Stimulated activated CD4-positive, alpha-beta T cell treated with anti-CD3 and anti-CD28 coated beads, Interleukin-4, amount 100 ng/mL, for 48 hours (primary cell): Measurements from ENCODE around the gene FOXS1.
A peak's percentile ranks its signal among the peaks of the same experiment; 100 is the strongest.

Experiments used
- DNase-seq, 2 donors: peaks; one replicate each; pipeline ENCODE4 v3.0.0-alpha.2; 2020; ENCODE audit warnings: low read depth in 2 of 2

Gene FOXS1

DNA sequence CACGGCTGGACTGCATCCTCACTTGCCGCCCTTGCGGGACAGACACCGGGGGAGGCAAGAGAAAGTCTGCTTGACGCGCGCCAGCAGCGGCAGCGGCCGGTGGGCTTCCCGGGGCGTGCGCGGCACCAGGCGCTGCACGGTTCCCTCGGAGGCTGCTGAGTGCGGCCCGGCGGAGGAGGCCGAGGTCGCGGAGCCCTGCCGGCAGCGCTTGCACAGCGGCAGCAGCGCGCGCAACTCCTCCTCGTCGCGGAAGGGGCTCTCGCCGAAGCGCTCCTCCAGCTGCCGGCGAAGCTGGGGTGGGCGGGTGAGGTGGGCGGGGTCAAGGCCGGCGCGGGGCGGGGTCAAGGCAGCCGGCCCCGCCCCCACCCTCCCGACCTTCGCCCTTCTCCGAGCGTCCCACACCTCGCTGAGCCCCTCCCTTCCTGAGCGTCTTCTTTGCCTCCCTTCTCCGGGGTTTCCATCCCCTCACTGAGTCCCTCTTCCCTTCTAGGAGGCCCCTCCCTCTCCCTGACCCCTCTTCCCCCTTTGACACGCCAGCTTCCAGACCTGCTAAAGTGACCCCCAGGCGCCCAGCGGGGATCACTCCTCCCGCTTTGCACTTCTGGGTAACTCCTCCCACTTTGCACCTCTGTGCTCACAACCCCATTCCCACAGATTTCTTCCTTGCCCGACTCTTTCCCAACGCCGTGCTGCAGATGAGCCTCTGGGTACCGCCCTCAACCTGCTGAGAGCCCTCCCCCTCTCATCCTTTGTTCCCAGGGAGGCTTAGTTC, 16.2 kb upstream of the FOXS1 start:
- DNase-seq, result peak; percentile 50 to 63

DNA sequence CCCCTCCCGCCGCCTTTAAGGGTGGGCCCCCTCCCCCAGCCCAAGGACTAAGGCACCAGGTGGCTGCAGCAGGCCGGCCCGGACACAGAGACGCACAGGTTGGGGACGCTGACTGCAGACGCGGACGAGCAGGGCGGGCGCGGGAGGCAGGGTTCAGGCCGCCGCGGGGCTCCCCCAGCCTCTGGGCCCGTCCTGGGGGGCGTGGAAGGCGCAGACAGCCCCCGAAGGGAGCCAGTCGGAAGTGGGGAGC, 15.7 kb upstream of the FOXS1 start:
- DNase-seq, result no peak

DNA sequence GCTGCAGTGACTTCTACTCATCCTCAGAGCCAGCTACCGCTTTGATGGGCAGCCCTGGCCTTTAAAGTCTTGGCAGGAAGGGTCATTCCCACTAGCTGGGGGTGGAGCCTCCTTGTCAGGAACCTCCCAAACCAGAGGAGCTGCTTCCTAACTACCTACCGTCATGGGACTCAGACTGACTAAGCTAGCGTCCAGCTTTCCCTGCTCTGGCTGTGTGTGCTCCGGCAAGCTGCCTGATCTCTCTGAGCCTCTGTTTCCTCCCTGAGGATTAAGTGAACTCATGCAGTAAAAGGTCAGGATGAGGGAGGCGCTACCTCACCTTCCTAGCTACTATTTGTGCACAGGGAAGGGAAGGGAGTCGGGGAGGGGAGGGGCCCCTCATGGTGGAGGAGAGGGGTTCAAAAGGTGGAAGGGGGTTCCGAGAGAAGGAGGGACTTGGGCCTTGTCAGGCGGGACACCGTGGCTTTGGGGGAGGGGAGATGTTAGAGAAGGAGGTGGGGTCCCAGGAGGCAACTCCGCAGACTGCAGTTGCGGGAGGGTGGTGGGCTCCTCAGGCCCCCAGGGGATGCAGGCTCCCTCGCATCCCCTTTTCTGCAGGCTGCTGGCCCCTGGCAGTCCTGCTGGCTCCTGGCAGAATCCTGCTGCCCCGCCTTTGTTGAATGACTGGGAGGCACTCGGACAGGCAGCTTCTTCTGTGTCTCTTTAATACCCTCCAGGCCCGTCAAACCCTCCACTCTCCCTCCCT, 15.2 kb upstream of the FOXS1 start:
- DNase-seq, result no peak

DNA sequence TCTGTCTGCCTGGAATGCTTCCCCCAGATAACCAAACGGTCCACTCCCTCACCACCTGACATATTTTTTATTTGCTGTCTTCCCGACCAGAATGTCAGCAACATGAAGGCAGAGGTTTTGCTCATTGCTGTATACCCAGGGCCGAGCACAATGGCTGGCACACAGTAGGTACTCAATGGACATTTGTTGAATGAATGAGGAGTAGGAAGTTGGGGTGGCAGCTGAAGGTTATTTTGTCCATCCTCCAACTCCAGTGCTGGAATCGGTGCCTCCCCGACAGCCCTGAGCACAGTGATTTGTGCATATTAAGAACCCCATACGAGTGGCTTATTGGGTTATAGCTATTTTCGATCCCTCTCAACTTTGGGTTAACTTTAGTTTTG, 14.6 kb upstream of the FOXS1 start:
- no peak for DNase-seq

DNA sequence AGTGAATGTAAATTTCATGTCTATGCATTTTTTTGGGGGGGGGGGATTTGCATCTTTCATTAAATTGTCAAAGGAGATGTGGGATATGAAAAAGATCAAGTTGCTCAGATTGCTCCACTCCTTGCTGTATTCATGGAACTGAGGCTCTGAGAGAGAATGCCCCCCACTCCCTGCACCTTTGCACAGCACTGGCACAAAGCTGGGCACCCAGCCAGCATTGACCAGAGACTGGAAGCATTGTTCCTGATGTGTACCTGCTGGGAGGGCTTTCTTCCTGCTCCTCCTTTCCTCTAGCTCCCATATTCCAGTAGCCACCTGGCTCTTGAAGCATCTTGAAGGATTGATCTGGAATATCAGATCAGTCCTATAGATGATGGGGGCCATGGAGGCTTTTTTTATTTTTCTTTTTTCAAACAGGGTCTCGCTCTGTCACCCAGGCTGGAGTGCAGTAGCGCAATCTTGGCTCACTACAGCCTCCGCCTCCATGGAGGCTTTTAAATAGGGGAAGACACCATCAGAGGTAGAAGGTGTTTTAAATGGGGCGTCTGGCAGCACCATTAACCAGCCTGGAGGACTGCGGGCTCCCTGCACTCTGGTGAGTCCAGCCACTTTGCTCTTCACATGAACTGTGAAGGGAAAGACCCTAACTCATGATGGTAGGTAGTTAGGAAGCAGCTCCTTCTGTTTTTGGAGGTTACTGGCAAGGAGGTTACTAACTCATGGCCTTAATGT, 14.0 kb upstream of the FOXS1 start:
- DNase-seq, result no peak

DNA sequence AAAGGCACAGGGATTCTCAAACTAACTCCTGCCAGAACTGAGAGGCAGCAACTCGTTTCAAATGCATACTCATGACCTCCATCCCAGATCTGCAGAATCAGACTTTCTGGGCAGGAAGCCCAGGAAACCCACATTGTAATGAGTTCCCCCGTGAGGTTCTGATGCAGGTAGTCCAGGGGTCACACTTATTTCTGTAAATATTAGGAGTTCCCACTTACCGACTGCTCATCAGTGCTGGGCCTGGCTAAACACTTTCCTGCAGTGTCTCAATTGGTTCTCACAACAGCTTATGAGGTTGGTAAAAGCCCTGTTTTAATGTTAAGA, 13.3 kb upstream of the FOXS1 start:
- no peak for DNase-seq

DNA sequence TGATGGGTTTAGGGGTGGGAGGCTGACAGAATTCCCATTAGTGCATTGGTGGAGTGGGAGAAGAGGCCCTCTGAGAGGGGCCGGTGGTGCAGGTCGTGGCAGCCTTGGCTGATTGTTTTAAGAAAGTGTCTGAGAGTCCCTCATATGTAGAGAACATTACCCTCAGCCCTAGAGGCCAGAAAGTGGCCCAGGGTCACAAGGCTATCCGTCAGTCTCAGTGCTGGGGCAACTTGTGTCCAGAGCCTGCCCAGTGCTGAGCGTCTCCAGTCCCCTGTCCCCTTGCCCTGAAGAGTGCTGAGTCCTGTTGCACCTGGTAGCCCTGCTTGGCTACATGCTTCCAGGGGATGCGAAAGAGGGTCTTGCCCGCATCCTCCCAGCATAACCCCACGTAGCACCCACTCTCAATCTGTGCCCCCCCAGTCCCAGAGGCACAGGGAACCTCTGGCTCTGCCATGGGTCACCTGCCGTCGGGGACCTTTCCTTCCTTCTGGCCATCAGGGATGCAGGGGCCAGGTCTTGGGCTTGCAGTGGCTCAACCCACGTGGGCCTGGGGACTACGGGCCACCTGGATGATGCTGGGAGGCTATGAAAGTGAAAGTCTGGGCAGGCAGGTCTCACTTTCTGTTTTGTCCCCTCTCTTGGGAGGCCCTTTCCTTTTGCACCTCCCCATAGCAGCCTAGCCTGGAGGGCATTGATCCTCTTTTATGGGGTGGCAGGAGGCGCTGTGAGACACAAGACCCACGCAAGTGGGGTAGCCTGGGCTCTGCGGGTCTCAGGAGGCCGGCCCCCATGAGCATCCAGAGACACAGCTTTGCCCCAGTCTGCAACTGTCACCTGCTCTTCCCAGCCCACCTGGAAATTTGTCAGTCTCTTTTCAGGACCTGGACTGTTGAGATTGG, 12.7 kb upstream of the FOXS1 start:
- no peak for DNase-seq

DNA sequence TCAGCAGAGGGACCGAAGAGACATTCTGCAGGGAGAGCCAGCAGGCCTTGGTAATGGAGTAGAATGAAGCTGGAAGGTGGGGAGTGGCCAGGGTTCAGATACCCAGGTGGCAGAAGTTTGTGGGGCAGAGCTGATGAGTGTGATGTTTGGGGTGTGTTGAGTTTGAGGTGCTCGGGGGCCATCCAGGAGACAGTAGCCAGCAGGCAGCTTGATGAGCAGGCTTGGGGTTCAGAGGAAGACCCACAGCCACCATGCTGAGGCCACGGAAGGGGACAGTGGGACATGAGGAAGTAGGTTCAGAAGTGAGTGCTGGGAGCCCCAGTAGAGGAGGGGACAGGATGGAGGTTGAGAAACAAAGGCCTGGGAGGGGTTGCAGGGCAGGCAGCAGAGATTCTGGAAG, 11.1 kb upstream of the FOXS1 start:
- DNase-seq, result no peak

DNA sequence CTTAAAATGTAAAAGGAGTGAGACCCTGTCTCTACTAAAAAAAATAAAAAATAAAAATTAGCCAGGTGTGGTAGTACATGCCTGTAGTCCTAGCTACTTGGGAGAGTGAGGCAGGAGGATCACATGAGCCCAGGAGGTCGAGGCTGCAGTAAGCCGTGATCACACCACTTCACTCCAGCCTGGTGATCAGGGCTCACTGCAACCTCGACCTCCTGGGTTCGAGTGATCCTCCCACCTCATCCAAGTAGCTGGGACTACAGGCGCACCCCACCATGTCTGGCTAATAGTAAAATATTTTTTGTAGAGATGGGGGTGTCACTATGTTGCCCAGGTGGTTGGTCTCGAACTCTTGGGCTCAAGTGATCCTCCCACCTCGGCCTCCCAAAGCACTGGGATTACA, 8.1 kb upstream of the FOXS1 start:
- DNase-seq, result no peak

DNA sequence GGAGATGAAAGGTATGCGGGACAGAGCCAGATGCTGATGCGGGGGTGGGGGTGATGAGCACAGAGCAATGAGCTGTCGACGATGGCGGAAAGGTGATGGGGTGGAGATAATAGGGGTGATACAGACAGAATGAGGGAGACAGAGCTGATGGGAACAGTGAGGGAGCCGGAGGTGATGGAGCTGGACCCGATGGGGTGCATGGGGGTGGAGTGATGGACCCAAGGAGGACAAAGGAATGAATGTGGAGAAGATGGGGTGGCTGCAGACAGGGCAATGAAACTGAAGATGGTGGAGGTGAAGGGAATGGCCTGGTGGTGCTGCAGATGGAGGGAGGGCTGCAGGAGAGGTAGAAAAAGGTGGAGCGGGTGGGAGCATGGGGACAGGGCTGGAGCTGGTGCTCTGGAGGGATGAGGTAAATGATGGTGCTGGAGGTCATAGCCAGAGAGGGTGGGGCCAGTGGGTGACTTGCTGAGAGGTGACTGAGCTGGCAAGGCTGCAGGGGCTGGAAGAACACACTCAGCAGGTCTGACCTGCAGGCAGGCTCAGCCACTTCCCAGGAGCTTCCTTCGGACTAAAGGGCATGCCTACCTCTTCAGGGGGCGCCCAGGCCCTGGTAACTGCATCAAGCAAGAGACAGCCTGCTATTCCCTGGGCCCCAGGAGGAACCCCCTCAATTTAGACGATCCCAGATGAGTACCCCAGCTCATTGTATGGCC, 6.0 kb upstream of the FOXS1 start:
- DNase-seq, result no peak

DNA sequence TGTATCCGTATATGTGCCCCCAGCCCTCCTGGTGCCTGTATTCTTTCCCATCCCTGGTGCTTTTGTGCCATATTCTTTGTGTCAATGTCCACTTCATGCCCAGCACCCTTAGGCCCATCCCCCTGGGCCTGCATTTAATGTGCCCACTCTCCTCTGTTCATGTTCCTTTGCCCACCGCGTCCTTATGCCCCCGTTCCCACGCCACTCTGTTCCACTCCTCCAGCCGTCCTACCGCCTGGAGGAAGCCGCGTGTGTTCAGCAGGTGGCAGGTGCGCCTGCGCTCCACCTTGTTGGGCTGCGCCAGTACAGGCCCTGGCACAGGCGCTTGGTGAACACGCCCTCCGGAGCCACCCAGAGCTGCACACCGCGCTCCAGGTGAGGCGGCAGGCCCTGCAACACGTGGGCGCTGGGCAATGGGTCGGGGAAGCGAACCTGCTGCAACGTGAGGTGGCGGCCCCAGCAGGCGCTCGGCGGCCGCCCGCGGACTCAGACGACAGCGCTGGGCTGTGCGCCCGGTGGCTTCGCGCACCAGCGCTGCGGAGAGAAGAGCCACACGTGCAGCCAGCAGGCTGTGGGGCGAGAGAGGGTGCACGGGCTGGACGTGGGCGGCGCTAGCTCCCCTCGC, 4.0 kb upstream of the FOXS1 start:
- no peak for DNase-seq

DNA sequence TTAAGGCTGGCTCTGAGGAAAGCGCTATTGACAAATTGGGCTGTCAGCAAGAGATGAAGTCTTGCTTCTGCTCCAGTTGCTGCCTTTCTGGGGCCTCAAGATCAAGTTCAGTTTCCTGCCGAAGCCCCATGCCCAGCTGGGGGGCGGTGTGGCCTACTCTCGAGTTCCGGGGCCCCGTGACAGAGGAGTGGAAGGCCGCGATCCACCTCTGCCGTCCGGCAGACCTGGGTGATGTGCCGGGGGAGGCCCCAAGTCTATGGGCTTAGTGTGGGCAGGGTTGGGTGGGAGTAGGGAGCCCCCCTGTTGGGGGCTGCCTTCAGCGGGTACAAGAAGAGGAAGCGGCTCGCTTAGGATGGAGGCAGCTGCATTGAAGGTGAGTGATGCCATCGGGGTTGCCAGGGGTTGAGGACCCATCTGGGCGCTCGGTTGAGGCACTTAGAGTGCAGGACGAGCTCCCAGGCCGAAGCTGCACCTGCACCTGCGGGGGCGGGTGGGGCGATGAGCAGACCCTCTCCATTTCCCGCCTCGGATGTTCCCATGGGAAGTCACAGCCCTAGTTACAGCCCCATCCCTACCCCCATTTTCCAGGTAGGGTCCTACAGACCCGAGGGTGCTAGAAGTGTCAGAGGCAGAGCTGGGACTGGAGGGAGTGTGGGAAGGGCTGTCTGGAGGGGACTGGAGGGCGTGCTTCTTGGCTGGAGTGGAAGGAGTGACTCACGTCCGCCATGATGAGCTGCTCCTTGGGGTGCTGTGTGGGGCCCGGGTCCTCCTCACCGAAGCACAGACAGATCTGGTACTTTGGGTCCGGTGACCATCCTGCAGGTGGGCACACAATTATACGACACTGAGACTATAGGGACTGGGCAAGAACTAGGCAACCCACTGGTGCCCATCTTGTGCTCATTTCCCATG, 2.9 kb upstream of the FOXS1 start:
- DNase-seq, result no peak

DNA sequence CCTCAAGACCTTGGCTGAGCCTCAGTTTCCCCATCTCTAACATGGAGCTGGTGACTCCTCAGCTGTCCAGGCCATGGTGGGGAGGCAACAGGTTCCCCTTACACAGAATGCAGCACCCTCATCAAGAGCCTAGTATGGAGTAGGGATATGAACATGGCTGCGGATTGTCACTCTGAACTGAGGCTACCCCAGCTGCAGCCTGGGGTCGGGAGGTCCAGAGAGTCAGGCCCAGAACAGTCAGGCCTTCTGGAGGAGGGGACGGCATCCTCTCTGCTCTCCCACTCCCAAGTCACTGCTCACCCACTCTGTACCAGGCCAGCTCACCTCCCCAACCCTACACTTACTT, 1.4 kb upstream of the FOXS1 start:
- DNase-seq, result no peak

DNA sequence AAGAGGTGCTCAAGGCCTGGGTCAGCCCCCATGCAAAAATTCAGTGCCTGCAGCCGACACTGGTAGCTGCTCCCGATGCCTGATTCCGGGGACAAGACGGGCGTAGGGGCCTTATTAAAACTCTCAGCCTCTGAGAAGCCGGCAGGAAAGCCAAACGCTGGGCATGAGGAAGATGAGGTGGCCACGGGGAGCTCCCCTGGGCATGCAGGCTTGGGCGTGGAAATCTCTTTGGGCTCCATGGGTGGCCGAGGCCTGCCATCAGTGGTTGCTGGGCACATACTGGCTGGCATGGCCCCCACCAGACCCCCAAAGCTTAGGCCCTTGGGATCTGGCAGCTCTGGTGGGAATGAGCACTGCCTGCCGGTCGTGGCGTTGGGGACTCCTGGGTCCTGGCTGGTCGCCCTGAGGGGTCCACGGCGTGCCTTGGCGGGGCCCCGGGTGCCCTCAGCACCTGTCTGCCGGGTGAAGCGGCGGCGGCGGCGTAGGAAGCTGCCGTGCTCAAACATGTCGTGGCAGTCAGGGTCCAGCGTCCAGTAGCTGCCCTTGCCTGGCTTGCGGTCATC, 586 bp downstream of the FOXS1 start:
- DNase-seq, result no peak

DNA sequence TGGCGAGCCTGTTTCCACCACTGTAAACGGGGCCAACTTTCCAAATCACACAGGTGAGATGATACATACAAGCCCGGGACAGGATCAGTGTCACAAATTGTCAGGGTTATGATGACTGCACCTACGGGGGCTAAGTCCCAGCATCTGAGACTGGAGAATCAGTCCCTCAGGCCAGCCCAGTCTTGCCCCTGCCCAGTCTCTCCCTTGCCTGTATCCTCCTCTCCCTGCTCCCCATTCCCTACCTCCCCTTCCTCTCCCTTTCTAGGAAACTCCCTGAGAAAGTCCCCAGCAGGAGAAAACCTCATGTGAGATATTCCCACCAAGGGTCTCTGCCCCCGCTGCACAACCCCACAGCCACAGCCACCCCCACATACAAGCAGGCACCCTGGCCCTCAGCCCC, 1.5 kb downstream of the FOXS1 start:
- DNase-seq, result no peak

DNA sequence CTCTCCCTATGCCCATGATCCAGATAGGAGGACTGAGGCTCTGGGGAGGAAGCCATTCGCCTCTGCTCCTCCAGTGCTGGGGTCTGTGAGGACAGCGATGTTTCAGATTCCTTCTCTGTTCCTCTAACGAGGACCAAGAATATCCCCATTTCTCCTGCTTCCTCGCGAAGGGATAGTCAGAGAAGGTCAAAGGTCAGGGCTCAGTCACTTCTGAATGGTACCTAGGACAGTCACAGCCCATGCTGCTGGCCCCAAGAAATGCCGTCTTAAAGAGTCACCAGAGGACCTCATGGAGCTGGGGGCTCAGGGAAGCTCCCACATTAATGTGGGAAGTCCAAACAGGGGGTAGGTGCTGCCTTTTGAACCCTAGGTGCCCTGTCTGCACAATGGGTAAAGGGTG, 2.1 kb downstream of the FOXS1 start:
- no peak for DNase-seq

DNA sequence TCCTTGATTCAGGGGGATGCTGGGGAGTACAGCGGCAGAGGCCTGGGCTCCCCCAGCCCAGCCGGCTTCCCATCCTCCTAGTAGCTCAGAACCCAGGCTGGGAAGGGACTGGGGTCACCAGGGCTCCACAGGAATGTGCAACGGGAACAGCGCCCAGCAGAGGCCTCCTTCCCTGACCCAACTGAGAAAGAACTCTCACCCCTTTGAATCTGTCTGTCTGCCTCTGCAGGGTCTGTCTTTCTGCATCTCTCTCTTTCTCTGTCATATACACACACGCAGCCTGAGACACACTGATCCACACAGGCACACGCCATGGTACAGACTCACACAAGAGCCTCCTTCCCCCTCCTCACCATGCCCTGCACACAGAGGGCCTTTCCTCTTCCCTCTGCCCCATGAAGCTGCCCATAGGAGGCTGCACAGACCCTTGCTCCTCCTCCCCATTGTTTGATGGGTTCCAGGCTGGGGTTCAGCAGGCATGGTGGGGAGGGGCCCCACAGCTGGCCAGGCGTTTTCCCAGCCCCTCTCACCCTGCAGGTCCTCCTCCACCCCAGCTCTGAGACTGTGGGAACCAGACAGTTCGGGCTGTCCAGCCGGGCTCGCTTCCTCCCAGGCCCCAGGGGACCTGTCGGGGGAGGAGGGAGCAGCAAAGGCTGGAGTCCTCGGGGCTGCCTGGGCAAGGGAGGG, 2.8 kb downstream of the FOXS1 start:
- DNase-seq, result no peak

DNA sequence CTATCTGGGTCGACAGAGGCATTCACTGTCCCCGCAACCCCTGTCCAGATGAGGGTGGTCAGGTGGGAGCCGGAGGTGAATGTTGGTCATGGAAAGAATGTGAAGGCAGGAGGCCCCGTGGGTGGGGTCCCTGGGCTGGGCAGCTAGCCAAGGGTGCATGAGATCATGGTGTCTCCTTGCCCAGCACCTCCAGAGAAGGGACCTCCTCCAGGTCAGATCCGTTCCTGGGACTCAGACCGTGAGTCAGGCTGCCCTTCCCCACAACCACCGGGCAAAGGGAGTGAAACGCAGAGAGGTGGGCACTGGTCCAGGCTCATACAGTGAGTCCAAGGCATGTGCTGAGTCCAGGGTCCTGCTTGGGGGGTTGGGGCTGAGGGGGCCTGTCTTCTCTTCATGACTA, 3.5 kb downstream of the FOXS1 start:
- no peak for DNase-seq
